WI38 (cell line): Measurements from ENCODE around the gene HTR4.
A peak's percentile ranks its signal among the peaks of the same experiment; 100 is the strongest.

Source experiments
- H3K4me3 ChIP-seq: 2 replicates; pipeline ENCODE4 v1.5.1; 2011; ENCODE audit warnings: low read depth, mild to moderate bottlenecking, control low read depth, low read length
- CTCF ChIP-seq: IDR thresholded peaks from 2 replicates; pipeline ENCODE4 v1.5.1; 2012; ENCODE audit warnings: low read depth, mild to moderate bottlenecking, control low read depth, low read length

The HTR4 gene

GRCh38 chr5:148467958-148468357, 186.4 kb downstream of the HTR4 start:
- no peak overlapping the region for H3K4me3 ChIP-seq
- TF ChIP-seq CTCF, result no peak

GRCh38 chr5:148466236-148466580, 188.1 kb downstream of the HTR4 start:
- TF ChIP-seq CTCF, result no peak
- H3K4me3 ChIP-seq, result no peak overlapping the region

- no peak for TF ChIP-seq CTCF
- H3K4me3 ChIP-seq, result no peak overlapping the region
Observed at GRCh38 chr5:148465381-148466235, 188.7 kb downstream of the HTR4 start.

GRCh38 chr5:148459669-148460068, 194.7 kb downstream of the HTR4 start:
- no peak for TF ChIP-seq CTCF
- H3K4me3 ChIP-seq, result no peak overlapping the region

DNA sequence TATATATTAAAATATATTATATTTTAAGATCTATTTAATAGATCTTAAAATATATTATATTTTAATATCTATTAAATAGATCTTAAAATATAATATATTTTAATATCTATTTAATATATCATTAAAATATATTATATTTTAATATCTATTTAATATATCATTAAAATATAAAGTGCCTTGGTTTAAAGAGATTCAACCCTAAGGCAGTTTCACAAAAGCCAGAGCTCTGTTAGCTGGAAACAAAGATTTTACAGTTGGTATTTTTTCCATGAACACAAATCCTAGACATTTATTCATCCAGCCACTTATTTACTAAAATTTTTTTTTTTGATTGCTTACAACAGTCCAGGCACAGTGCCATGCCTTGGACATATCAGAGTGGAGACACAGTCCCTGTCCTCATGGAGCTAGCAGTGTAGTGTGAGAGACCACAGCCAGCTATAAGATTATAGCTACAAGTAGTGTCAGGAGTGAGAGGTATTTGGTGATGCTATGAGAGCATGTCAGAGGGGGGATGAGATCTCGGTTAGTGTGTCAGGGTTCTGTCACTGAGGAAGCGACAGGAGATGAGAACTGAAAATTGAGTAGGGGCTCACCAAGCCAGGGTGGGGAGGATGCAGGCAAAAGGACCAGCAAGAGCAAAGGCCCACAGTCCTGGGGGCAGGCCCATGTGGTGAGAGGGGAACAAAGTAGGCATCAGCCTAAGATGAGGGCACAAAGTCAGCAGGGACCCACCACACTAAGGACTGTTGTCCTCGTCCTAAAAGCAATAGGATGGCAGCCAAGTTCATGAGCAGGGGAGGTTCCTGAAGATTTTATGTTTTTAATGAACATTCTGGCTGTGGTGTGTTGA, 196.1 kb downstream of the HTR4 start:
- no peak overlapping the region for H3K4me3 ChIP-seq
- no peak for TF ChIP-seq CTCF

- TF ChIP-seq CTCF, result peak; percentile 38; the same call in 1 of the 2 replicates
- H3K4me3 ChIP-seq, result no peak overlapping the region
Observed at GRCh38 chr5:148457183-148457620, 197.1 kb downstream of the HTR4 start.

GRCh38 chr5:148455185-148455584, 199.1 kb downstream of the HTR4 start:
- no peak for TF ChIP-seq CTCF
- H3K4me3 ChIP-seq, result no peak overlapping the region
